Fibroblast of mammary gland (primary cell): ENCODE measurements around the gene FAM209A.

Source experiments
- DNase-seq: peaks from one replicate; pipeline ENCODE4 v3.0.0-alpha.2; 2010; ENCODE audit warnings: low read depth
- H3K4me3 ChIP-seq: 2 replicates; pipeline ENCODE4 v1.5.1; 2011; ENCODE audit warnings: low read depth, mild to moderate bottlenecking, low read length, moderate library complexity; ENCODE audit not compliant: control insufficient read depth
- CTCF ChIP-seq: conservative IDR thresholded peaks from 2 replicates; pipeline ENCODE4 v1.5.1; 2011; ENCODE audit warnings: low read depth, low read length, inconsistent platforms; ENCODE audit not compliant: control insufficient read depth, insufficient read depth

FAM209A gene

GRCh38 chr20:56574531-56575142 is 50.1 kb downstream of the FAM209A start:
- peak; percentile 35 for DNase-seq
- no peak overlapping the region for H3K4me3 ChIP-seq
- TF ChIP-seq CTCF, result no peak

- DNase-seq, result no peak
- H3K4me3 ChIP-seq, result no peak overlapping the region
- TF ChIP-seq CTCF, result no peak
Observed at GRCh38 chr20:56575157-56575556, 50.6 kb downstream of the FAM209A start.
